Measurements from ENCODE around the gene POLE3. TPM values are rescaled to one million over a fixed set of nuclear protein-coding genes. Genes with fewer than 3 reads are reported as not detected.
A peak's percentile ranks its signal among the peaks of the same experiment; 100 is the strongest.
"Not testable (repeated sequence)": the region's sequence is repeated elsewhere in the genome, so short reads cannot be mapped to it uniquely, and the experiment has no call there.

The POLE3 gene
- total and polyA plus RNA-seq, 5 donors, result 18.0 to 22.4 (median 19.8) TPM

DNA sequence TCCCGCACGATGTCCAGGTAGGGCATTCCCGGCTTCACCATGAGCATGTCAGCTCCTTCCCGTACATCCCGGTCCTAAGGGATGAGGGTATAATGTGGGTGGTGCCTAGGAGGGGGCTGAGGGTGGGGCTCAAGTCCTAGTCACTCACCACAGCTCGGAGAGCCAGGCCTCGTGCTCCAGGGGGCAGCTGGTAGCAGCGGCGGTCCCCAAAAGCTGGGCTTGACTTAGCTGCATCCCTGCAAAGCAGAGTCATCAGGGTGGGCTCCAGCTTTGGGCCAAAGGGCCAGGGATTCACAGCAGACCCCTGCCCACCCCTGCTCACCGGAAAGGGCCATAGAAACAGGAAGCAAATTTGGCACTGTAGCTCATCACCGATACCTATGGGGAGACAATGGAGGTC, 21.0 kb downstream of the POLE3 start:
- ATAC-seq (no peak), DNase-seq (no peak)
- Histone ChIP-seq H3K4me3 (ENCODE audit: low read length) (no peak overlapping the region), H3K27ac (ENCODE audit: low read length) (no peak overlapping the region), H3K27me3 (ENCODE audit: control insufficient read depth, insufficient read depth) (no peaks in the 10 kb centered on the region), H3K9me3 (ENCODE audit: control insufficient read depth, low read length) (no peaks in the 10 kb centered on the region), H3K4me1 (ENCODE audit: control insufficient read depth, insufficient read depth, low read length) (no peaks in the 10 kb centered on the region)
- 94% methylated on average over 11 of the region's 11 CpGs for WGBS
- intact Hi-C loops (cut with DNase I), result no loop called here

DNA sequence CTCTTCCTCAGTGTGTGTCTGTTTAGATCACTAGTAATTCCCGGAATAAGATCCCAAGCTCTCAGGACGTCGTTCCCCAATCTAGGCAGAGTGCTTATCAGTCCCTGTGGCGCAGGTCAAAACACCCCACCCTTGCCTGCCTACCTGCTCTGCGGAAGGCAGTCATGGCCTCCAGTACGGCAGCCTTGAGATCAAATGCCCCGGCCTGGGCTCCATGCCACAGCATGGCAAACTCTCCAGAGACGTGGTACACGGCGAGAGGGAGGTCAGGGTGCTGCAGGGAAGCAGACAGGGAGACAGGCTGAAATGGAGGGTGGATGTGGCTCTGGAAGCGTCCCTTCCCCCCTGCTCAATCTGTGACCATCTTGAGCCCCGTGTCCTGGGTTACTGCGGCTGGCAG, 21.6 kb downstream of the POLE3 start:
- H3K9me3 ChIP-seq (ENCODE audit: control insufficient read depth, low read length), result no peaks in the 10 kb centered on the region
- no peak overlapping the region for H3K4me3 ChIP-seq (ENCODE audit: low read length)
- 92% methylated on average over 13 of the region's 13 CpGs for whole genome bisulfite sequencing
- H3K27me3 ChIP-seq (ENCODE audit: control insufficient read depth, insufficient read depth), result no peaks in the 10 kb centered on the region
- H3K27ac ChIP-seq (ENCODE audit: low read length), result no peak overlapping the region
- no peak for ATAC-seq
- DNase-seq, result no peak
- intact Hi-C loops (cut with DNase I), result no loop called here
- no peaks in the 10 kb centered on the region for H3K4me1 ChIP-seq (ENCODE audit: control insufficient read depth, insufficient read depth, low read length)

DNA sequence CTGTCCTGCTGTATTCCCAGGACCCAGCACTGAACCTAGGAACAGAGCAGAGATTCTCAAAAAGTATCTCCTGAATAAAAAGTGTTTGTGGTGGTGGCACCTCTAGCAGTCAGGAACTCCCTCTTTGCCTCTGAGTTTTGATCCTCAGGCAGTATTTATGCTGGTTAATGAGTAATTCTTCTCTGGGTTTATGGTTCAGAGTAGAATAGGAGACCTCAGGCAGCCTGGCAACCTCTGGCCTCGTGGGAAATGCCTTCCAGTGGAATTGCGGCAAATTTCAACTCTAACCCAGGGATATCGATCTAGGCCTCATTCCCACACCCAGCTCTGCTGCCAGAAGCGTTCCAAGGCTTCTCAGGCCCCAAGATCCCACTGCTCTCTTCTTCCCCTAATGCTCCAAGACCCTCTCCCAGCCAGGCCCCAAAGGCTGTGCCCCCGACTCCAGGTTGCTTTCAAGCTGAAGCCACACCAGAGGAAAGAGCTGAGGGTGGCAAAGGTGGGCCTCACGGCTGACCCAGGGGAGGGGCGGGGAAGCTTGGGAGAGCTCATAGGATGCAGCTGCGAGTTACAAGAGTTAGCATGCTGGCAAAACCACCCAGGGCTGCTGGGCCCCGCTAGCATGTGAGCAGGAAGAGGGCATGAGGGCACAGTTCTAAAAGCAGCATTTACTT, 22.8 kb downstream of the POLE3 start:
- H3K4me3 ChIP-seq (ENCODE audit: low read length), result no peak overlapping the region
- no peak overlapping the region for H3K27ac ChIP-seq (ENCODE audit: low read length)
- H3K4me1 ChIP-seq (ENCODE audit: control insufficient read depth, insufficient read depth, low read length), result no peaks in the 10 kb centered on the region
- 90% methylated on average over 9 of the region's 9 CpGs for WGBS
- intact Hi-C loops (cut with DNase I), result no loop called here
- H3K27me3 ChIP-seq (ENCODE audit: control insufficient read depth, insufficient read depth), result no peaks in the 10 kb centered on the region
- H3K9me3 ChIP-seq (ENCODE audit: control insufficient read depth, low read length), result no peaks in the 10 kb centered on the region
- ATAC-seq (no peak), DNase-seq (no peak)

DNA sequence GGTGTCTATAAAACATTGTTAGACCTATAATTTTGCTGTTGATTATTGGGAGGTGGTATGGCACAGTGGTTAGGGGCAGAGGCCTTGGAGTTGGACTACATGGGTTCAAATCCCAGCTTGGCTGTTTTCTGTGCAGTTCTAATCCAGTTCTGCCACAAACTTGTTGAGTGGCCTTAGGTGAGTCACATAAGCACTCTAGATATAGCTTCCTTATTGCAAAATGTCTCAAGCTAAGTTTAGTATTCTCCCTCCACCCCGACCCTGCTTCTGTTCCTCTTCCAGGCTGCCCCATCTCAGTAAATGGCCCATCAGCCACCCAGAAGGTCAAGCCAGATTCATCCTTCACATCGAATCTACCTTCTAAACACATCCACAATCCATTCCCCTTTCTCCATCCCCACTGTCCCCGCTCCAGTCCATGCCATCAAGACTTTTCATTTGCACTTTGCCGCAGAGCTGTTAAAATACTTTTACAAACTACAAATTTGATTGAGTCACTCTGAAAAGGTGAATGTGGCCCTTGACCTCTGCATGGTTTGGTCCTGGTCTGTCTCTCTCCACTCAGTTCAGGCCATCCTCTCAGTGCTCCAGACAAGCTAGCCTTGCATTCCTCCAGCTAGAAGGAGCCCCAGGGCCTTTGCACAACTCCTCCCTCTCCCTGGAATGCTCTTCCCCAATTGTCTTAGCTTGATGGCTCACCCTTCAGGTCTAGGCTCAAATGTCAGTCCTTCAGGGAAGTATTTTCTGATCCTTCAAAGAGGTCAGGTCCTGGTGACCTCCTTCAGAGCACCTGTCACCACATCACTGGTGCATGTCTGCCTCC, 23.7 kb downstream of the POLE3 start:
- Histone ChIP-seq H3K9me3 (ENCODE audit: control insufficient read depth, low read length) (no peaks in the 10 kb centered on the region), H3K4me1 (ENCODE audit: control insufficient read depth, insufficient read depth, low read length) (no peaks in the 10 kb centered on the region), H3K27ac (ENCODE audit: low read length) (no peak overlapping the region), H3K27me3 (ENCODE audit: control insufficient read depth, insufficient read depth) (no peaks in the 10 kb centered on the region), H3K4me3 (ENCODE audit: low read length) (no peak overlapping the region)
- no peak for DNase-seq
- intact Hi-C loops (cut with DNase I), result no loop called here
- 92% methylated on average over 4 of the region's 4 CpGs for WGBS
- no peak for ATAC-seq

DNA sequence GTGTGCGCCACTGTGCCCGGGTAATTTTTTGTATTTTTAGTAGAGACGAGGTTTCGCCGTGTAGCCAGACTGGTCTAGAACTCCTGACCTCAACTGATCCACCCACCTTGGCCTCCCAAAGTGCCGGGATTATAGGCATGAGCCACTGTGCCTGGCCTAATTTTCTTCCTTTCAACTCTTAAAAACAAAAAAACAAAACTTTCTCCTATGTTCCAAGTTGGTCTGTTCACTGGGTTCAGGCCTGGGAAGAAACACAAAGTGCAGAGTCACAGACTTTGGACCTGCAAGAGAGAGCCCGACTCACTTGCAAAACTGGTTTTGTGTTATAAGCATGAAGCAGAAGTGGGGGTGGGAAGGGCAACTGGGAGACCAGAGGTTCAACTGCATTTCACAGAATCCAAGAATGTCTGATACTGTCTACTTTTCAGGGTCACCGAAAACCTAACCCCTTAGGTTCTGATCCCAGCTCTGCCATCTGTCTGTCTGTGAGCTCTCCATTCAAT, 28.5 kb downstream of the POLE3 start:
- intact Hi-C loops (cut with DNase I), result no loop called here
- H3K4me1 ChIP-seq (ENCODE audit: control insufficient read depth, insufficient read depth, low read length), result no peaks in the 10 kb centered on the region
- no peak for ATAC-seq
- H3K9me3 ChIP-seq (ENCODE audit: control insufficient read depth, low read length), result no peaks in the 10 kb centered on the region
- no peak overlapping the region for H3K4me3 ChIP-seq (ENCODE audit: low read length)
- no peaks in the 10 kb centered on the region for H3K27me3 ChIP-seq (ENCODE audit: control insufficient read depth, insufficient read depth)
- no peak overlapping the region for H3K27ac ChIP-seq (ENCODE audit: low read length)
- 88% methylated on average over 8 of the region's 8 CpGs for WGBS
- DNase-seq, result no peak

DNA sequence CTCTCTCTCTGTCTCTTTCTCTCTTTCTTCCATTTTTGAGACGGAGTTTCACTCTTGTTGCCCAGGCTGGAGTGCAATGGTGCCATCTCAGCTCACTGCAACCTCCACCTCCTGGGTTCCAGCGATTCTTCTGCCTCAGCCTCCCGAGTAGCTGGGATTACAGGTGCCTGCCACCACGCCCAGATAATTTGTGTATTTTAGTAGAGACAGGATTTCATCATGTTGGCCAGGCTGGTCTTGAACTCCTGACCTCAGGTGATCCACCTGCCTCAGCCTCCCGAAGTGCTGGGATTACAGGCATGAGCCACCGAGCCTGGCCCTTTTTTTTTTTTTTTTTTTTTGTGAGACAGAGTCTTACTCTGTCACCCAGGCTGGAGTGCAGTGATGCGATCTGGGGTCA, 29.0 kb downstream of the POLE3 start:
- H3K27ac ChIP-seq (ENCODE audit: low read length); ATAC-seq; H3K4me1 ChIP-seq (ENCODE audit: control insufficient read depth, insufficient read depth, low read length); DNase-seq; H3K27me3 ChIP-seq (ENCODE audit: control insufficient read depth, insufficient read depth); intact Hi-C loops (cut with DNase I); H3K4me3 ChIP-seq (ENCODE audit: low read length); H3K9me3 ChIP-seq (ENCODE audit: control insufficient read depth, low read length): not testable (repeated sequence)
- 88% methylated on average over 7 of the region's 7 CpGs for WGBS

DNA sequence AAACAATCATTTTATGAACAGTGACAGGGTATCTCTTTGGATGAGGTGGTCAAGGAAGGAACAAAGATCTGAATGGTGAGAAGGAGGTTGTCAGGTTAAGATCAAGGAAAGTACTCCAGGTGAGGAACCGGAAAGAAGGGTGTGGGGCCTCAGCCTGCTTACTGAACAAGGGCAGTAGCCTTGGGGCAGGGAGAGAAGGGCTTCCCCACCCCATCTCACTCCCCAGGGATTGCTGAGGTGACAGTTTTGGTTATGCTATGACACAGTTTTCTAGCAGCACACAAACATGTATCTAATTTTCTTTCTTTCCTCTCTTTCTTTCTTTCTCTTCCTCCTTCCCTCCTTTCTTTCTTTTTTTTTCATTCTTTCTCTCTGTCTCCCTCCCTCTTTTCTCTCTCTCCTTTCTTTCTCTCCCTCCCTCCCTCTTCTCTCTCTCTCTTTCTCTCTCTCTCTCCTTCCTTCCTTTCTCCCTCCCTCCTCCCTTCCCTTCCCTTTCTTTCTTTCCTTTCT, 29.6 kb downstream of the POLE3 start:
- Histone ChIP-seq H3K27me3 (ENCODE audit: control insufficient read depth, insufficient read depth) (no peaks in the 10 kb centered on the region), H3K27ac (ENCODE audit: low read length) (no peak overlapping the region), H3K9me3 (ENCODE audit: control insufficient read depth, low read length) (no peaks in the 10 kb centered on the region), H3K4me1 (ENCODE audit: control insufficient read depth, insufficient read depth, low read length) (no peaks in the 10 kb centered on the region), H3K4me3 (ENCODE audit: low read length) (no peak overlapping the region)
- DNase-seq (no peak), ATAC-seq (no peak)
- intact Hi-C loops (cut with DNase I), result no loop called here
- 61% methylated on average over 1 of the region's 1 CpG for WGBS

DNA sequence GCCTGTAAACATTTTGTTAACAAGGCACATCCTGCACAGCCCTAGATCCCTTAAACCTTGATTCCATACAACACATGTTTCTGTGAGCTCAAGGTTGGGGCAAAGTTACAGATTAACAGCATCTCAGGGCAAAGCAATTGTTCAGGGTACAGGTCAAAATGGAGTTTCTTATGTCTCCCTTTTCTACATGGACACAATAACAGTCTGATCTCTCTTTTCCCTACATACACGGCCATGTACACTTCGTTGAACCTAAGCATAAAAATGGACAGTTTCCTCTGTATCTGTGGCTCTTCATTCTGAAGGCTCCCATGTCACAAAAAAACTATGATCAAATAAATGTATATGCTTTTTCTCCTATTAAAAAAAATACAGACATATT, 30.7 kb downstream of the POLE3 start:
- ATAC-seq; H3K27ac ChIP-seq (ENCODE audit: low read length); H3K27me3 ChIP-seq (ENCODE audit: control insufficient read depth, insufficient read depth); H3K9me3 ChIP-seq (ENCODE audit: control insufficient read depth, low read length); H3K4me1 ChIP-seq (ENCODE audit: control insufficient read depth, insufficient read depth, low read length); H3K4me3 ChIP-seq (ENCODE audit: low read length); DNase-seq; intact Hi-C loops (cut with DNase I): not testable (repeated sequence)
- WGBS, result 88% methylated on average over 2 of the region's 2 CpGs

DNA sequence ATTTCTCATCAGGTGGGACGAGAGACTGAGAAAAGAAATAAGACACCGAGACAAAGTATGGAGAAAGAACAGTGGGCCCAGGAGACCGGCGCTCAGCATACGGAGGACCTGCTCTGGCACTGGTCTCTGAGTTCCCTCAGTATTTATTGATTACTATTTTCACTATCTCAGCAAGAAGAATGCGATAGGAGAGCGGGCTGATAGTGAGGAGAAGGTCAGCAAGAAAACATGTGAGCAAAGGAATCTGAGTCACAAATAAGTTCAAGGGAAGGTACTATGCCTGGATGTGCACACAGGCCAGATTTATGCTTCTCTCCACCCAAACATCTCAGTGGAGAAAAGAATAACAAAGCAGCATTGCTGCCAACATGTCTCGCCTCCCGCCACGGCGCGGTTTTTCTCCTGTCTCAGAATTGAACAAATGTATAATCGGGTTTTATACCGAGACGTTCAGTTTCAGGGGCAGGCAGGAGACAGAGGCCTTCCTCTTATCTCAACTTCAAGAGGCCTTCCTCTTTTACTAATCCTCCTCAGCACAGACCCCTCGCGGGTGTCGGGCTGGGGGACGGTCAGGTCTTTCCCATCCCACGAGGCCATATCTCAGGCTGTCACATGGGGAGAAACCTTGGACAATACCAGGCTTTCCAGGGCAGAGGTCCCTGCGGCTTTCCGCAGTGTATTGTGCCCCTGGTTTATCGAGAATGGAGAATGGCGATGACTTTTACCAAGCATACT, 31.2 kb downstream of the POLE3 start:
- H3K4me1 ChIP-seq (ENCODE audit: control insufficient read depth, insufficient read depth, low read length); ATAC-seq; intact Hi-C loops (cut with DNase I); H3K4me3 ChIP-seq (ENCODE audit: low read length); DNase-seq; H3K9me3 ChIP-seq (ENCODE audit: control insufficient read depth, low read length); H3K27me3 ChIP-seq (ENCODE audit: control insufficient read depth, insufficient read depth); H3K27ac ChIP-seq (ENCODE audit: low read length): not testable (repeated sequence)
- 55% methylated on average over 24 of the region's 24 CpGs for WGBS

DNA sequence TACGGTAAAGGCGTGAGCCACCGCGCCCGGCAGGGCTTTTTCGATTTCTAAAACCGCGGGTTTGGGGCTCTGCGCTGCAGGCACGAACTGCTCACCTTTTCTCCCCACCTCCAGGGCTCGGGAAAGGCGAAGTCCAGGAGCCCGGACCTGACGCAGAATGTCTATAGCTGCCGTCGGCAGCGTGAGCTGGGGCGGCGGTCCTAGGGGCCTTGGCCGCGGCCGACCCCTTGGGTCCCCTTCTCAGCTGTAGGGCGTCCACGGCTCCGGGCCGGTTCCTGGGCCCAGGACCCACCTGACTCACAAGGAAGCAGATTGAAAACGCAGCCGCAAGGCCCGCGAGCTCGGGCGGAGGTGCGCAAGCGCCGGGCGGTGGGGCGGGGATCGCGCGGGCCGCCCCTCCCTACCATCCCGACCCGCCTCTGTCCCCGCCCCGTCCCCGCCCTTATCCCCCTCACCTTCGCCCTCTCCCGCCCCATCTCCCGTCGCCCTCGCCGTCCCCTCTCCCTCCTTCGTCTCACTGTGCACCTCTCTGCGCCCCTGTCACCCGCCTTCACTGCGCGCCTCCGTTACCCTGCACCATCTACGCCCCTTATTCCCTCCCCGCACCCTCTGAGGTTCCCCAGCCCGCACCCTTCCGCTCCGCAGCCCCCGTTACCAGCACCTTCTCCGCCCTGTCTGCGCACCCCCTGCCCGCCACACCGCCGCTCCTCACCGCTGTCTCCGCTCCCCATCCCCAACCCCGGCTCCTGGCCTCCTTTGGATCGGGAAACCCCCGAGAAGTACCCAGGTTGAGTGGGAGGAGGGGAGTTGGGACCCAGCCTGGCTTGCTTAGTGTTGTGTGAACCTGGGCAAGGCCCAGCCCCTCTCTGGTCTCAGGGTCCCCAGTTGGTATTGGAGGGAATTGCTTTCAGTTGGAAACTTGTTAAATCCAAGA, 33.6 kb downstream of the POLE3 start, which contains the start of gene HDHD3:
Gene HDHD3, minus strand, starts transcription at position 353 of the 934 bp plus-strand sequence. CDS start 2,632 bp downstream, outside the sequence.
- DNase-seq (peak; percentile 80 to 89 (median 82)), ATAC-seq (peak; percentile 91 to 96)
- intact Hi-C loops (cut with DNase I), result no loop called here
- Histone ChIP-seq H3K27ac (ENCODE audit: low read length) (peak within 1 kb of the TSS; percentile 10), H3K4me3 (ENCODE audit: low read length) (peak within 1 kb of the TSS; percentile 58), H3K27me3 (ENCODE audit: control insufficient read depth, insufficient read depth) (no peaks in the 10 kb centered on the region), H3K4me1 (ENCODE audit: control insufficient read depth, insufficient read depth, low read length) (peaks cover 2% of the 10 kb centered on the region), H3K9me3 (ENCODE audit: control insufficient read depth, low read length) (no peaks in the 10 kb centered on the region)
- 2% methylated on average over 74 of the region's 74 CpGs for WGBS
